GM12878 (cell line): ENCODE data around the gene SELENOO. TPM values are rescaled to one million over a fixed set of nuclear protein-coding genes. Genes with fewer than 3 reads are reported as not detected.

Experiments used
- E2F8 ChIP-seq: fragments of 450-650 bp; IDR thresholded peaks from 2 replicates; pipeline ENCODE4 v1.6.1; 2018; ENCODE audit warnings: mild to moderate bottlenecking, low read depth, moderate library complexity; ENCODE audit not compliant: partially characterized antibody
- HDAC6 ChIP-seq: fragments of 200-600 bp; sonication (generic); IDR thresholded peaks from one replicate; pipeline ENCODE4 v1.8.0; 2017; ENCODE audit warnings: antibody characterized with exemption; ENCODE audit not compliant: unreplicated experiment
- MXI1 ChIP-seq: fragments of 150-350 bp; IDR thresholded peaks from 2 replicates; pipeline ENCODE4 v1.6.1; 2011; ENCODE audit warnings: low read depth, mild to moderate bottlenecking, inconsistent platforms, low read length, improper control_type of control experiment
- PBX3 ChIP-seq: IDR thresholded peaks from 2 replicates; pipeline ENCODE4 v1.6.1; 2011; ENCODE audit warnings: mild to moderate bottlenecking, low read depth, low read length, moderate library complexity; ENCODE audit not compliant: insufficient replicate concordance
- polyA plus RNA-seq, 11 experiments: library from polyadenylated mRNA; depleted of rRNA in 4 of 11; unstranded in 6 of 11; stranded (reverse) in 5 of 11; fragments of >200 nt; fragmentation: Nextera tagmentation in 4 of 11; fragmentation: Illumina TruSeq in 1 of 11; extraction: Ambion mirVana in 4 of 11; extraction: Trizol in 1 of 11; gene quantifications; 1 replicate in 1 of 11; 2 replicates in 10 of 11; pipeline versions ENCODE4 v1.2.1 to v1.2.3, GENCODE V29; 2011 to 2016; ENCODE audit warnings: inconsistent platforms in 2 of 11, missing spikeins in 2 of 11, low read depth in 1 of 11
- total RNA-seq, 4 experiments: library from RNA; depleted of rRNA in 3 of 4; stranded (reverse); fragments of >200 nt in 3 of 4; fragmentation: Illumina TruSeq in 1 of 4; extraction: Trizol in 1 of 4; gene quantifications; 2 replicates each; pipeline versions ENCODE4 v1.2.1 to v1.2.3, GENCODE V29; 2013 to 2021

The SELENOO gene
- total and polyA plus RNA-seq, 10 of the 15 experiments (the other 5 are each of a cell fraction or from before 2014, with no cell fraction given), result 0.42 to 23.3 (median 3.3) TPM

DNA sequence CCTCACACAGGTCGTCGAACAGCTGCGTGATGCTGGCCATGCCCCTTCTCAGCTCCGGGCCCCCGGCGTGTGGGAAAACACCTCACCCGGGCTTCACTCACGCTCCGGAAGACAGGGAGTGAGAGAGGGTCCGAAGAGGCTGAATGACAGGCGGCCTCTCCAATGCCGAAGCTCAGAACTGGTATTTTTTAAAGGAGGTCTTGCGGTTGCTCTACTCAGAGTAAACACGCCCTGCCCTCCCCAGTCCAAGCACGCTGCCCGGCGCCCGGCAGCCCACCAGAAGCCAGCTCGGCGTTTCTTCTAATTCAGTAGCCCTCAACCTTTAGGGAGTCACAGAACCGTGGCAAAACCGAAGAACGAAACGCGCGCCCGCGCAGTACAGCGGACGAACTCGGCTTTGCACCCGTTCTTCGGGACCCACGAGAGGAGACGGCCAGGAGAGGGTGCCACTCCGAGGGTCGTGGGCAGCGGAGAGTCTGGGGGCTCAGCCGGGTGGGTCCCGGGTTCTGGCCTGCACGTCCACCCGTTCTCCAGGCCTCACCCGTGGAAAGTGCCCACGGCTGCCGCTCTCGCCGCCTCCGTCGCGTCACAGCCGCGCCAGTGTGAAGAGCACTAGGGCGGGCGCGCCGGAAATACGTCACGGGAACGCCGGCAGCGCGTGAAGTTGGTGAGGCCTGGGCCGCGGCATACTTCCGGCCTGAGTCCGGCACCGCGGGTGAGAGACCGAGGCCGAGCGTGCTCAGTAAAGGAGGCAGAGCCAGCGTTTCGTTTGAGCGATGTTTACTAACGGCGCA, 43.8 kb downstream of the SELENOO start, which contains the start of gene TUBGCP6 (continued):
- TF ChIP-seq PBX3 (peak; percentile 94), MXI1 (peak; percentile 89), HDAC6 (no peak), E2F8 (peak; percentile 89)
- TF ChIP-seq, all 136 proteins: peak for 59
